Thyroid gland (tissue), 4 donors: ENCODE measurements around the gene NBPF15.

Source experiments
- CTCF ChIP-seq, 6 experiments: fragments of 200-600 bp in 3 of 6; fragments of 450-650 bp in 3 of 6; sonication (generic) in 3 of 6; IDR thresholded peaks; one replicate each; pipeline ENCODE4 v1.5.1; 2016 to 2019; ENCODE audit warnings: antibody characterized with exemption in 6 of 6, mild to moderate bottlenecking in 2 of 6, inconsistent platforms in 1 of 6, moderate library complexity in 1 of 6
- POLR2A ChIP-seq, 2 donors: fragments of 450-650 bp; IDR thresholded peaks; one replicate each; pipeline ENCODE4 v1.6.1; 2017; ENCODE audit warnings: antibody characterized with exemption in 2 of 2, mild to moderate bottlenecking in 2 of 2, moderate library complexity in 1 of 2

GRCh38 chr1:144461136-144461759, at the start of gene NBPF15:
- TF ChIP-seq CTCF (IDR thresholded peaks at IDR 0.05) = peak in 1 of 6 experiments; percentile 13
- peak in 1 of 2 donors; percentile 85 for TF ChIP-seq POLR2A (IDR thresholded peaks at IDR 0.05)
